Nucleus accumbens (tissue), 56 donors: Measurements from ENCODE around the gene MYCT1.
"Not testable (repeated sequence)": the region's sequence is repeated elsewhere in the genome, so short reads cannot be mapped to it uniquely, and the experiment has no call there.

Experiments used
- DNase-seq, 56 donors: peaks; one replicate each; lab custom pipeline; 2025; lab: John Stamatoyannopoulos, UW

MYCT1 gene, protein sequence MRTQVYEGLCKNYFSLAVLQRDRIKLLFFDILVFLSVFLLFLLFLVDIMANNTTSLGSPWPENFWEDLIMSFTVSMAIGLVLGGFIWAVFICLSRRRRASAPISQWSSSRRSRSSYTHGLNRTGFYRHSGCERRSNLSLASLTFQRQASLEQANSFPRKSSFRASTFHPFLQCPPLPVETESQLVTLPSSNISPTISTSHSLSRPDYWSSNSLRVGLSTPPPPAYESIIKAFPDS

DNA sequence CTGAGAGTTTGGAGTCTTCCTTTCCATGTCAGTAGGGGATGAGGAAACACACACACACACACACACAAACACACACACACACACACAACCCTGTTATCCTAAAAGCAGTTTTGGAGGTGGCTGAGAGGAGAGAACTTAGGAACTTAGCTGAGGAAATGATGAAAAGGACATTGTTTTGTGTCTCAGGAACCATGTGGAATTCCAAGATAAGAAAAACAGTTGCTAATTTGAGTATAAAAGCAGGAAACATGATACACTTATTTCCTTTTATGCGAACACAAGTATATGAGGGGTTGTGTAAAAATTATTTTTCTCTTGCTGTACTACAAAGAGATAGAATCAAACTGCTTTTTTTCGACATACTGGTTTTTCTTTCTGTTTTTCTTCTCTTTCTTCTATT lies at the start of gene MYCT1:
TSS of gene MYCT1 (plus strand) at position 264 of the 400 bp plus-strand sequence. CDS start at position 270, 6 bp downstream.
- DNase-seq: no peak

DNA sequence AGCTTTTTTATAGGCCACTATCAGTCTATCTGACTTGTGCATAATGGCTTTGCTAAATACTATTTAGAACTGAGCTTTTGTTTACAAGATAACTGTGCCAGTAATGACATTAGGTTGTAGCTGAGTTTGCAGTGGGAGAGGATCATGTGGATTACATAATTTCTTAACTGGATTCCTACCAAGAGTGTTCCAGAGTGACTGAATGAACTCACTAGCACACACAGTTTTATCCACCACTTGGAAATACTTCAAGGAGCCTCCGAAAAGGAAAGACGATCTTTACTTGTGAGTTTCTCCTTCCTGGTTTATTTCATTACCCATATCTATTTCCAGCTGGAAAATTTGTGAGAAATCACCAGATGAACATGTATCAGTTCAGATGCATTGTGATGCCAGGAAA lies 49.6 kb upstream of the MYCT1 start:
- no peak for DNase-seq

DNA sequence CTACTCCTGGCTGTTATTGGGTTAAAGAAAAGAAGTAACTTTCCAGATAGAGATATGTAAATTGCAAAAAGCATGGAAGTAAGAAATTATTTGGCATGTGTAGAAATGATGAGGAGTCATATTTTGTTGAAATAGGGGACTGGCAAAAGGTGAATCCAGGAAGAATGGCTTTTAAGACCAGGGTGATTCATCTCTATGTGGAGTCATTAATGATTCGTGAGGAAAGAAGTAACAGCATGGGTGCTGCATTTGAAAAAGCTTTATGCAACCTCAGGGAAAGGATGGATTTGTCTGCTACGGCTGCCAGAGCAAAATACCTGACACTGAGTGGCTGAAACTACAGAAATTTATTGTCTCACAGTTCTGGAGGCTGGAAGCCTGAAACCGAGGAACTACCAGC lies 45.7 kb upstream of the MYCT1 start:
- no peak for DNase-seq

GRCh38 chr6:152661776-152662175 lies 35.9 kb upstream of the MYCT1 start:
- DNase-seq: no peak

GRCh38 chr6:152669895-152670294 lies 27.8 kb upstream of the MYCT1 start:
- no peak for DNase-seq

- no peak for DNase-seq
Observed at GRCh38 chr6:152671171-152671570, 26.5 kb upstream of the MYCT1 start.

GRCh38 chr6:152673236-152673635 lies 24.5 kb upstream of the MYCT1 start:
- DNase-seq: no peak

GRCh38 chr6:152680151-152680550 lies 17.5 kb upstream of the MYCT1 start:
- DNase-seq: no peak

DNA sequence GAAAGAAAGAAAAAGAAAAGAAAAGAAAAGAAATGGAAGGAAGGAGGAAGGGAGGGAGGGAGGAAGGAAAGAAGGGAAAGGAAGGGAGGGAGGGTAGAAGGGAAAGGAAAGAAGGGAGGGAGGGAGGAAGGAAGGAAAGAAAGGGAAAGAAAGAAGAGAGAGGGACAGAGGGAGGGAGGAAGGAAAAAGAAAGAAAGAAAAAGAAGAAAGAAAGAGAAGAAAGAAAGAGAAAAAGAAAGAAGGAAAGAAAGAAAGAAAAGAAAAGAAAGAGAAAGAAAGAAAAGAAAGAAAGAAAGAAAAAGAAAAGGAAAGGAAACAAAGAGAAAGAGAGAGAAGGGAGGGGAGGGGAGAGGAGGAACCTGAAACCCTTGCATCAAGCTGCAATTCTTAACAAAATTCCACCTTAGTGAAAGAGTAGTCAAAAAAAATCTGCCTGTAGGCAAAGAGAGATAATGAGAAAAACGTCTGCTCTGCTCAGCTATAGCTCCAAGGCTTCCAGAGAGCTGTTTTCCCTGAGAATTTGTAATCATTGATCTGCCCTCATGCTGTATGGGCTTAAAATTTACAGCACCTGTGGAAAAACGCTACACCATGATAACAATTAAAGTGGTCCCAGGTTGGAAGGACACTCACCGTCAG lies 16.7 kb upstream of the MYCT1 start:
- no peak for DNase-seq

GRCh38 chr6:152682141-152682540 lies 15.6 kb upstream of the MYCT1 start:
- DNase-seq: no peak

GRCh38 chr6:152682935-152683334 lies 14.8 kb upstream of the MYCT1 start:
- not testable (repeated sequence) for DNase-seq

DNA sequence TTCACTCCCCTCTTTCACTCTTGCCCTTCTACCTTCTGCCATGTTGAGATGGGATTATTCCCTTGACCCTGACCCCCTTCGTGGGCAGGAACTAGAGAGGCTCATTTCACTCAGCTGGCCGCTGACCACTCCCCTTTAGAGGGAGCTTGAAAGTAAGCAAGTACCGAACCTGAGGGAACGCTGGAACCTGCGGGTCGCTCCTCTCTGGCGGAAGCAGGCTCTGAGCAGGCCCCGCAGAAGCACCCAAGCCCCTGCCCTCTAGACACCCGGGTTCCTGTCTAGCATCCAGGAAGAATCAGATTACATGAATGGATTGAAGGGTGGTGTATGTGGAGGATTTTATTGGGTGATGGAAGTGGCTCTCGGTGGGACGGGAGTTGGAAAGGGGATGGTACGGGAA lies 11.9 kb upstream of the MYCT1 start:
- DNase-seq: no peak

GRCh38 chr6:152695372-152696045 lies 2.2 kb upstream of the MYCT1 start:
- no peak for DNase-seq

GRCh38 chr6:152696522-152696921 lies 1.2 kb upstream of the MYCT1 start:
- no peak for DNase-seq

DNA sequence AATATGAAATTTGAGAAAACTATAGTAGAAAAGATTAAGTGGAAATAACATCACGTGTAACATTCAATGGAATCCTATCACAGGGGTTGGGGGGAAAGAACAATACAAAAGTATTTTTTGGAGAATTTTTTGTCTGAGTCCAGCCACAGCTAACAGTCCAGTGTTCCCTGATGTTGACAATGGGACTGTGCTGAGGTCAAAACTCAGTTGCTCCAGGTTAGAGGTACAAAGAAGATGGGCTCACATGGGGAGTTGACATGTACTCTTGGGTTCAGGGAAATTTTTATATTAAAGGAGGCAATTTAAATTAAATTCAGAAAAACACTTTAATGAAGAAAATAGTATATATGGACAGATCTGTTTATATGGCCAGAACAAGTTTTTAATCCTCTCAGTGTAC lies 995 bp downstream of the MYCT1 start:
- DNase-seq: no peak

GRCh38 chr6:152700427-152700826 lies 2.7 kb downstream of the MYCT1 start:
- DNase-seq: no peak

- DNase-seq: no peak
Observed at GRCh38 chr6:152701081-152701862, 3.6 kb downstream of the MYCT1 start.

DNA sequence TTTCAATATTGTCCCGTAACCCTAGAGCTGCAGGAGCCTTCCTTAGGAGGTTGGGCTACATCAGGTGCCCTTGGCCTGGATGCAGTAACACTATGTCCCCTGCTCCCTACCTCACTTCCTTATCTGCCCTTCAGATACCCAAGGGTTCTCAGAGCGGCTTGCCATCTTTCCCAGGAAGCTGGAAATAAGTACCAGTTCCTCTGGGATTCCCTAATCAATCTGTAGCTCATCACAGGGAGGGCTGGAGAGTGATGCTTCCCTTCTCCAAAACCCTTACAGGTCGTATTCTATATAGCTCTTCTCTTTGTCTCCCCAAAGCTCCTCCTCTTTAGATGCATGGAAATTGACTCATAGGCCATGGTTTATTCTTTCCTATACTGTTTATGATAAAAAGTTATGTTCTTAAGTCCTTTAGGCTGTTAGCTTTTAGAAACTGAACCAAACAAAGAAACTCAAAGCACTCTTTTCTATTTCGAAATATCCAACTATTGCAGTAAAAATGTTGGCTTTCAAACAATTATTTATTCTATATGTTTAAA lies 4.2 kb downstream of the MYCT1 start:
- no peak for DNase-seq

DNA sequence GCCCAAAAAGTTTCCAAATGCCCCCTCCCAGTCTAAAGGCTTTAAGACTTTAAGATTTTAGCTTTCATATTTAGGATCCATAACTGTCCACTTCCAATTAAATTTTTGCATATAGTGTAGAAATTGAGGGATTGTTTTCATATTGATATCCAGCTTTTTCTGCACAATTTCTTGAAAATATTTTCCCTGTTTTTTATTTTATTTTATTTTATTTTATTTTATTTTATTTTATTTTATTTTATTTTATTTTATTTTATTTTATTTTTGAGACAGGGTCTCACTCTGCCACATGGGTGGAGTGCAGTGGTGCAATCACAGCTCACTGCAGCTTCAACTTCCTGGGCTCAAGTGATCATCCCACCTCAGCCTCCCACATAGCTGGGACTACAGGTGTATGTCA lies 6.1 kb downstream of the MYCT1 start:
- not testable (repeated sequence) for DNase-seq

DNA sequence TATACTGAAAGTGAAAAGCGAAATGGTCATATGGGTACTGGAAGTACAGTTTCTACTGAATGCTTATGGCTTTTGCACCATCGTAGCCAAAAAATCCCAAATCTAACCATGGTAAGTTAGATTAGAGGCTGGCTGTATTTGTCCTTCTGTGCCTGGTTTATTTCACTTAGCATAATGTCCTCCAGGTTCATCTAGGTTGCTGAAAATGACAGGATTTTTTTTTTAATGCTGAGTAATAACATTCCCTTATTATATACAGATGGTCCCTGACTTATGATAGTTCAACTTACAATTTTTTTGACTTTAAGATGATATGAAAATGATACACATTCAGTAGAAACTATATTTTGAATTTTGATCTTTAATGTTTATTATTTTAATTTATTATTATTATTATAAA lies 7.6 kb downstream of the MYCT1 start:
- DNase-seq: no peak

DNA sequence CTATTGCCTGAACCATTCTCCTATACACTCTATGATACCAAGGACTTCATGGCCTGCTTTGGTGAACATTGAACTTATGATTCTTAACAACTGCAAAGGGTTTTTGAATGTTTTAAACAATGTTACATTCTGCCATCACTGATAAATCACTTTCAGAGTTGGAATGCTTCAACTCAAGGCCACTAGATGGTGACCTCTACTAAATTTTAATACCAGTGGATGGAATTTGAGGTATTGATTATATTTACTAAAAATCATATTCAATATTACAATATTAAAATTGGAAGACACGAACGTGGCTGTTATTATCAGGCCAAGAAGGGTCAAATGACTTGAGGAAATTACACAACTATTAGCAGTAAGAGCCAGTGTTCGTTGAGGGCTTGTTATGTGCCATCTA lies 18.6 kb downstream of the MYCT1 start:
- DNase-seq: no peak
